Calu3 (cell line): ENCODE data around the gene KIF26A. TPM values are rescaled to one million over a fixed set of nuclear protein-coding genes. Genes with fewer than 3 reads are reported as not detected.

Source experiments
- BruUV-seq: library from RNA; stranded (reverse); fragments of 400-500 nt; replicated peaks from 2 replicates; lab custom pipeline; 2021; lab: Mats Ljungman, UMichigan
- CTCF ChIA-PET: fragments of 300-600 bp; sonication (Branson Sonifier 250); formaldehyde crosslinking; loops from one replicate; lab custom pipeline; 2022; ENCODE audit warnings: antibody characterized with exemption; lab: Charles Lee
- DNase-seq: peaks from one replicate; pipeline ENCODE4 v3.0.0; 2022
- H3K27ac Mint-ChIP-seq: one replicate; pipeline ENCODE4 v1.8.0; 2022; ENCODE audit warnings: mixed read lengths; ENCODE audit not compliant: unreplicated experiment
- H3K27me3 Mint-ChIP-seq: one replicate; pipeline ENCODE4 v1.8.0; 2022; ENCODE audit warnings: mixed read lengths; ENCODE audit not compliant: unreplicated experiment
- H3K36me3 Mint-ChIP-seq: one replicate; pipeline ENCODE4 v1.8.0; 2022; ENCODE audit warnings: mild to moderate bottlenecking, moderate library complexity, mixed read lengths; ENCODE audit not compliant: insufficient read depth, unreplicated experiment
- H3K4me1 Mint-ChIP-seq: one replicate; pipeline ENCODE4 v1.8.0; 2022; ENCODE audit warnings: mild to moderate bottlenecking, low read depth, mixed read lengths; ENCODE audit not compliant: unreplicated experiment
- H3K4me3 Mint-ChIP-seq: one replicate; pipeline ENCODE4 v1.8.0; 2022; ENCODE audit warnings: mild to moderate bottlenecking, low read depth, moderate library complexity, mixed read lengths; ENCODE audit not compliant: unreplicated experiment
- H3K9me3 Mint-ChIP-seq: one replicate; pipeline ENCODE4 v1.8.0; 2022; ENCODE audit warnings: low read depth, mixed read lengths; ENCODE audit not compliant: unreplicated experiment
- intact Hi-C: fragments of 100-400 bp; cut with micrococcal nuclease; formaldehyde crosslinking; loops from one replicate; pipeline ENCODE4 v1.10.0; 2022; ENCODE audit not compliant: unreplicated experiment
- total RNA-seq: library from RNA; stranded (reverse); gene quantifications from 2 replicates; pipeline ENCODE4 v1.2.3, GENCODE V29; 2022
- TF ChIP-seq, protein P1 (sequence below): fragments of 200-600 bp; IDR thresholded peaks from one replicate; pipeline ENCODE4 v1.8.0; 2022; ENCODE audit warnings: antibody characterized with exemption; ENCODE audit not compliant: unreplicated experiment

KIF26A gene
- total RNA-seq, 1 experiment from 2014 or later: 0.07 TPM

DNA sequence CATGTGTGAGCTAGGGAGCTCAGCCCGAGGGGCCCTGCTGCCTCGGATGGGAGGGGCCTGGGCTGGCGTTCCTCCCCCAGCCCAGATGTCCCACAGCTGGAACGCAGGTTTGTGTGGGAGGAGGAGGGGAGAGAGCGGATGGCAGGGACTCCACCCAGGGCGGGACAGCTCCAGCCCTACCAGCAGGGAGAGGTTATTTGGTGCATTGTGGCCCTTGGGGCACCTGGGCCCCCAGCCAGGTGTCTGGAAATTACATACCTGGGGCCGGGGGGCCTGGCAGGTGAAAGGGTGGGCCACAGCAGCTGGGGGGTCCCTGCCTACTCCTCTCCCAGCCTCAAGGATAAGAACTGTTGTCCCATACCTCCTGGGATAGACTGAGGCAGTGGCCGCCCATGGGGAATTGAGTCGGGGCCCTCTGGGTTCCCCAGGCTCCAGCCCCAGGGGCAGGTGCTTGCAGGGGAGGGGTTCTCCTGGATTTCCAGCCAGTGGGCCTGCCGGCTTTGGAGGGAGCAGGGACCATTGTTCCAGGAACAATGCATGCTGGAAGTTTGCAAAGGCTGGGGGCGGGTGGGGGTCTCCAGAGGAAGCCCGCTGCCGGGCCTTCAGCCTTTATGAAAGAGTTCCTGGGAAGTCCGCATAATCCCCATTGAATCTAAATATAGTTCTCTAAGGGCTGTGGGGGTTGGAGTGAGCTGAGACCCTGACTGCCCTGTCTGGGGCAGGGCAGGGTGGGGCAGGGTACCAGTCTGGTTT, 1.2 kb downstream of the KIF26A start:
- TF ChIP-seq, protein P1, sequence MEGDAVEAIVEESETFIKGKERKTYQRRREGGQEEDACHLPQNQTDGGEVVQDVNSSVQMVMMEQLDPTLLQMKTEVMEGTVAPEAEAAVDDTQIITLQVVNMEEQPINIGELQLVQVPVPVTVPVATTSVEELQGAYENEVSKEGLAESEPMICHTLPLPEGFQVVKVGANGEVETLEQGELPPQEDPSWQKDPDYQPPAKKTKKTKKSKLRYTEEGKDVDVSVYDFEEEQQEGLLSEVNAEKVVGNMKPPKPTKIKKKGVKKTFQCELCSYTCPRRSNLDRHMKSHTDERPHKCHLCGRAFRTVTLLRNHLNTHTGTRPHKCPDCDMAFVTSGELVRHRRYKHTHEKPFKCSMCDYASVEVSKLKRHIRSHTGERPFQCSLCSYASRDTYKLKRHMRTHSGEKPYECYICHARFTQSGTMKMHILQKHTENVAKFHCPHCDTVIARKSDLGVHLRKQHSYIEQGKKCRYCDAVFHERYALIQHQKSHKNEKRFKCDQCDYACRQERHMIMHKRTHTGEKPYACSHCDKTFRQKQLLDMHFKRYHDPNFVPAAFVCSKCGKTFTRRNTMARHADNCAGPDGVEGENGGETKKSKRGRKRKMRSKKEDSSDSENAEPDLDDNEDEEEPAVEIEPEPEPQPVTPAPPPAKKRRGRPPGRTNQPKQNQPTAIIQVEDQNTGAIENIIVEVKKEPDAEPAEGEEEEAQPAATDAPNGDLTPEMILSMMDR: no peak
- H3K27me3 Mint-ChIP-seq: peaks cover 84% of the 10 kb centered on the region
- no peak overlapping the region for H3K27ac Mint-ChIP-seq
- no TSS peak for BruUV-seq
- no peak overlapping the region for H3K4me3 Mint-ChIP-seq
- intact Hi-C loops: loop anchor here (5.0 to 10.0 kb wide), 2 partner anchors 423 to 495 kb away; no protein-coding TSS in a partner anchor
- CTCF ChIA-PET: no interaction called here
- H3K4me1 Mint-ChIP-seq: no peaks in the 10 kb centered on the region
- DNase-seq: no peak
- peaks cover 5% of the 10 kb centered on the region for H3K36me3 Mint-ChIP-seq
- no peaks in the 10 kb centered on the region for H3K9me3 Mint-ChIP-seq

DNA sequence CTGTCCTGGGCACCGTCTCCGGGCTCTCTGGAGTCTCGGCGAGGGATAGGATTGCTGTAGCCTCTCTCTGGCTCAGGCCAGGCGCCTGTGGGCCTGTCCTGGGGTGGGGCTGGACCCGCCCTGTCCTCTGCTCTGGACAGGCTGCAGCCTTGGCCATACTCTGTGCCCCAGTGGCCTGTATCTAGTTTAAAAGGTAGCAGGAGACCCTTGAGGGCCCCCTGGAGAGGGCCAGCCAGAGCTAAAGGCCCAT, 1.8 kb downstream of the KIF26A start:
- peaks cover 84% of the 10 kb centered on the region for H3K27me3 Mint-ChIP-seq
- H3K4me3 Mint-ChIP-seq: no peak overlapping the region
- no peaks in the 10 kb centered on the region for H3K4me1 Mint-ChIP-seq
- intact Hi-C loops: loop anchor here (5.0 kb wide), 1 partner anchor 422 kb away; no protein-coding TSS in a partner anchor
- no TSS peak for BruUV-seq
- H3K27ac Mint-ChIP-seq: no peak overlapping the region
- H3K9me3 Mint-ChIP-seq: no peaks in the 10 kb centered on the region
- TF ChIP-seq, protein P1: no peak
- no peak for DNase-seq
- peaks cover 5% of the 10 kb centered on the region for H3K36me3 Mint-ChIP-seq
- CTCF ChIA-PET: no interaction called here

DNA sequence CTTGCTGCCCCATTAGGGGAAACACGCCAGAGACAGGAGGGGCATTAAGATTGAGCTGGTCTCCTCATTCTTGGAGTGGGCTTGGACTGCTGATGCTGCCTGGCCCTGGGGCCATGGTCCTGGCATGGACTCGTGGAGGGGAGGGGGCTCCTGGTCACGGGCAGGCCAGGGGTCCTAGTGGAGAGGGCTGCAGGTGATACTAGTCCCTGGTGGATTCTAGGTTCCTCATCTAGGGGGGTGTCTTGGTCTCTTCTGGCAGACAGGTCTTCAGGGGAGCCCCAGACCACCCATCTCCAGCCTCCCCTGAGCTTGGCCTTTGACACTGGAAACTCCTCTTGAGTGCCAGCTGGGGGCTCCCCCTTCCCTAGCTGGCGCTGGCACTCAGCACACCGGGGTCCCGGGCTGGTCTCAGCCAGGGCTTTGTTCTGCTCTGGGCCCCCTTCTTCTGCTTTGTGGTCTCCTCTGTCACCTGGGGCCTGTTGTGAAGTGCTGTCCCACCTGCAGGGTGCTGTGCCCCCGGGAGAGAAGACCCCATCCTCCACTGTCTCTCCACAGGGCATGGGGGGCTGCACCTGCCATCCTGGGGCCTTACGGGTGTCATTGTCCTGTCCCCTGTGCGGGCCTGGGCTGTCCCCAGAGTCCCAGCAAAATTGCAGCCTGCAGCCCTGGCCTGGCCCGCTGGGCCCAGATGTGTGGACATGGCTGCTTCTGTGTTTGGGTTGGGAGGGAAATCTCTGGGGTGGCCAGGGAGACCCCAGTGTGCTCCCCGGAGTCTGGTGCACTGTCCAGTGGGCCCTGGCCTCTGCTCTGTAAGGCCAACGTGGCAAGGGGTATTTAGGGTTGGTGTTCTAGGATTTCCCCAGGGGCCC, 2.3 kb downstream of the KIF26A start:
- H3K27ac Mint-ChIP-seq: no peak overlapping the region
- H3K27me3 Mint-ChIP-seq: peaks cover 84% of the 10 kb centered on the region
- no peak overlapping the region for H3K4me3 Mint-ChIP-seq
- intact Hi-C loops: loop anchor here (5.0 kb wide), 1 partner anchor 422 kb away; no protein-coding TSS in a partner anchor
- H3K36me3 Mint-ChIP-seq: peaks cover 5% of the 10 kb centered on the region
- TF ChIP-seq, protein P1: no peak
- no peaks in the 10 kb centered on the region for H3K9me3 Mint-ChIP-seq
- CTCF ChIA-PET: no interaction called here
- no peak for DNase-seq
- H3K4me1 Mint-ChIP-seq: no peaks in the 10 kb centered on the region
- no TSS peak for BruUV-seq

DNA sequence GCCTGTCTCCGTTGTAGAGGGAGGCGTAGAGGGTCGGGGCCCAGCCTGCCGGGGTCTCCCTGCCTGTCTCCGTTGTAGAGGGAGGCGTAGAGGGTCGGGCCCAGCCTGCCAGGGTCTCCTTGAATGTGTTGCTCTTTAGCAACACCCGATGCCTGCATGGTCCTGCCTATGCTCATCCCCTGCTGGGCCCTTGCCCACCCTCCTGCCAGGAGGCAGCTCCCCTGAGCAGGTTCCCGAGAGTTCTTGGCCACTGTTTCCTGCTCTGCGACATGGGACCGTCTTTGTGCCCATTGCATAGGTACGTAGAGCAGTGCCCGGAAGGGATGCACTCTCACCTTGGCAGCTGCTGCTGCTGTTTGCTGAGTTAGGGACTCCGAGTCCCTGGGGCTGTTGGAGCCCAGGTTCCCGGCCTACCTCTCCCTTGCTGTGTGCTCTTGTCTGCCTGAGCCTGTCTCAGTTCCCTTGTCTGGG, 3.3 kb downstream of the KIF26A start:
- no peaks in the 10 kb centered on the region for H3K4me1 Mint-ChIP-seq
- H3K4me3 Mint-ChIP-seq: no peak overlapping the region
- H3K27ac Mint-ChIP-seq: no peak overlapping the region
- H3K9me3 Mint-ChIP-seq: no peaks in the 10 kb centered on the region
- no peak for DNase-seq
- TF ChIP-seq, protein P1: no peak
- CTCF ChIA-PET: no interaction called here
- no TSS peak for BruUV-seq
- peaks cover 86% of the 10 kb centered on the region for H3K27me3 Mint-ChIP-seq
- intact Hi-C loops: loop anchor here (5.0 kb wide), 1 partner anchor 421 kb away; no protein-coding TSS in a partner anchor
- peaks cover 5% of the 10 kb centered on the region for H3K36me3 Mint-ChIP-seq
